Measurements from ENCODE around the gene SAFB. TPM values are rescaled to one million over a fixed set of nuclear protein-coding genes. Genes with fewer than 3 reads are reported as not detected.

The SAFB gene
- total and polyA plus RNA-seq, 7 donors = 51.3 to 88.9 (median 62.1) TPM

DNA sequence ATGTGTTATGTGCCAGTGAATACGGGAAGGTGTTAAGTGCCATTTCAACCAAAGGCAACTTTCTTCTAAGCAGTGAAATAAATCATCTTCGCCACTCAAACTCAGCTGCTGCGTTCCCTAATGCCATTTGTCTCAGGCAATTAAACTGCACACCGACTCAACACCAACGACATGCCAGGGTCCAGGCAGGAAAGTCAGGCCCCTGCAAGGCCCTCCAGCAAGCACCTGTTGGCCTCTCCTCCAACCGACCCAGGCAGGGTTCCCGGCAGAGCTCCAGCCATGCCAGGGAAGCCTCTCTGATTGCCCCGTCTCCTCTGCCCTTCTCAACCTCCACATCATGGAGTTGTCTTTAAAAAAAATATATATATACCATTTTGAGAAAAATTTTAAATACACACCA is 22.1 kb upstream of the SAFB start:
- intact Hi-C loops (cut with DNase I) = no loop called here
- H3K27me3 ChIP-seq (ENCODE audit: insufficient read depth in 3 of 3, low read length in 2 of 3) = no peaks in the 10 kb centered on the region
- TF ChIP-seq, protein P1, sequence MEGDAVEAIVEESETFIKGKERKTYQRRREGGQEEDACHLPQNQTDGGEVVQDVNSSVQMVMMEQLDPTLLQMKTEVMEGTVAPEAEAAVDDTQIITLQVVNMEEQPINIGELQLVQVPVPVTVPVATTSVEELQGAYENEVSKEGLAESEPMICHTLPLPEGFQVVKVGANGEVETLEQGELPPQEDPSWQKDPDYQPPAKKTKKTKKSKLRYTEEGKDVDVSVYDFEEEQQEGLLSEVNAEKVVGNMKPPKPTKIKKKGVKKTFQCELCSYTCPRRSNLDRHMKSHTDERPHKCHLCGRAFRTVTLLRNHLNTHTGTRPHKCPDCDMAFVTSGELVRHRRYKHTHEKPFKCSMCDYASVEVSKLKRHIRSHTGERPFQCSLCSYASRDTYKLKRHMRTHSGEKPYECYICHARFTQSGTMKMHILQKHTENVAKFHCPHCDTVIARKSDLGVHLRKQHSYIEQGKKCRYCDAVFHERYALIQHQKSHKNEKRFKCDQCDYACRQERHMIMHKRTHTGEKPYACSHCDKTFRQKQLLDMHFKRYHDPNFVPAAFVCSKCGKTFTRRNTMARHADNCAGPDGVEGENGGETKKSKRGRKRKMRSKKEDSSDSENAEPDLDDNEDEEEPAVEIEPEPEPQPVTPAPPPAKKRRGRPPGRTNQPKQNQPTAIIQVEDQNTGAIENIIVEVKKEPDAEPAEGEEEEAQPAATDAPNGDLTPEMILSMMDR (IDR thresholded peaks at IDR 0.05) = no peak
- no peak overlapping the region for H3K27ac ChIP-seq
- WGBS, 3 donors = 32 to 44% (median 32%) methylated on average over 8 of the region's 8 CpGs
- ATAC-seq = peak in 2 of 4 donors; percentile 39 to 57
- peak in 1 of 2 donors; percentile 44 for DNase-seq
- H3K4me1 ChIP-seq = no peaks in the 10 kb centered on the region
- H3K9me3 ChIP-seq = no peaks in the 10 kb centered on the region
- H3K4me3 ChIP-seq = no peak overlapping the region
- peaks cover 29 to 96% of the 10 kb centered on the region in 2 donors for H3K36me3 ChIP-seq (ENCODE audit: insufficient read depth in 1 of 2, low read depth in 1 of 2)

DNA sequence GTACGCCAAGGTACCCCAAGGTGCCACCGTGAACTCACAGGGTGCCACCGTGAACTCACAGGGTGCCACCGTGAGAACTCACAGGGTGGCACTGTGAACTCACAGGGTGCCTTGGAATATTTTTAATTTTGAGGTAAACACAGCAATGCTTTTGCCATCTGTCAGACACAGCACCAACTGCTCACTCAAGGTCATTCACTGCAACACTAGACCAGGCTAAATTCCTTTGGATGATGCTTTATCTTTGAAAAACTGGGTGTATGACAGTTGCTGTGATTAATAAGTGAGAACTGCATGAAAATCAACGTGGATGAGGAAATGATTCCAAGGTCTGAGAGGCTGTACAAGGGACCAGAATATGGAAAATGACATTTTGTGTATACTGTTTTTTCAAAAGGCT is 19.3 kb upstream of the SAFB start:
- TF ChIP-seq, protein P1 (IDR thresholded peaks at IDR 0.05) = no peak
- no peak overlapping the region for H3K4me3 ChIP-seq
- no peaks in the 10 kb centered on the region for H3K4me1 ChIP-seq
- H3K36me3 ChIP-seq (ENCODE audit: insufficient read depth in 1 of 2, low read depth in 1 of 2) = peaks cover 29 to 96% of the 10 kb centered on the region in 2 donors
- no peaks in the 10 kb centered on the region for H3K9me3 ChIP-seq
- WGBS, 3 donors = 82 to 89% (median 83%) methylated on average over 5 of the region's 5 CpGs
- no peak for ATAC-seq
- H3K27ac ChIP-seq = no peak overlapping the region
- no peaks in the 10 kb centered on the region for H3K27me3 ChIP-seq (ENCODE audit: insufficient read depth in 3 of 3, low read length in 2 of 3)
- DNase-seq = peak in 1 of 2 donors; percentile 22
- intact Hi-C loops (cut with DNase I) = no loop called here

DNA sequence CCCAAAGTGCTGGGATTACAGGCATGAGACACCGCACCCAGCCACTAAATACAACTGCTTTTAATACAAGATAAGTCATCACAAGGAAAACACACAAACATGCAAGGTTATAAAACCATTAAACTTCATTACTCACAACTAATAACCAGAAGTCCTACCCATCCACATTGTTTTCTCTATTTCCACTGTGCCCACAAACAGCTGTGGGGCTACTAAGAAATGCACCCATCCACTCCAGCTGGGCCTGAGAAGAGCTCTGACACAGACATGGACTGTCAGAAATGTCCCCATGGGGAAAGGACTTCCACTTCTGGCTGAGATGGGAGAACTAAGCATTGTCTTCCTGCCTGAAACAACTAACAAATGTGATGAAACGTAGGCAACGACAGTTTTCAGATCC is 17.5 kb upstream of the SAFB start:
- Histone ChIP-seq H3K4me3 (no peak overlapping the region), H3K4me1 (no peaks in the 10 kb centered on the region), H3K27ac (no peak overlapping the region), H3K9me3 (no peaks in the 10 kb centered on the region), H3K27me3 (ENCODE audit: insufficient read depth in 3 of 3, low read length in 2 of 3) (no peaks in the 10 kb centered on the region), H3K36me3 (ENCODE audit: insufficient read depth in 1 of 2, low read depth in 1 of 2) (peaks cover 27 to 96% of the 10 kb centered on the region in 2 donors)
- TF ChIP-seq, protein P1 (IDR thresholded peaks at IDR 0.05) = no peak
- DNase-seq (no peak), ATAC-seq (no peak)
- 81 to 89% (median 85%) methylated on average over 3 of the region's 3 CpGs for WGBS, 3 donors
- intact Hi-C loops (cut with DNase I) = no loop called here

DNA sequence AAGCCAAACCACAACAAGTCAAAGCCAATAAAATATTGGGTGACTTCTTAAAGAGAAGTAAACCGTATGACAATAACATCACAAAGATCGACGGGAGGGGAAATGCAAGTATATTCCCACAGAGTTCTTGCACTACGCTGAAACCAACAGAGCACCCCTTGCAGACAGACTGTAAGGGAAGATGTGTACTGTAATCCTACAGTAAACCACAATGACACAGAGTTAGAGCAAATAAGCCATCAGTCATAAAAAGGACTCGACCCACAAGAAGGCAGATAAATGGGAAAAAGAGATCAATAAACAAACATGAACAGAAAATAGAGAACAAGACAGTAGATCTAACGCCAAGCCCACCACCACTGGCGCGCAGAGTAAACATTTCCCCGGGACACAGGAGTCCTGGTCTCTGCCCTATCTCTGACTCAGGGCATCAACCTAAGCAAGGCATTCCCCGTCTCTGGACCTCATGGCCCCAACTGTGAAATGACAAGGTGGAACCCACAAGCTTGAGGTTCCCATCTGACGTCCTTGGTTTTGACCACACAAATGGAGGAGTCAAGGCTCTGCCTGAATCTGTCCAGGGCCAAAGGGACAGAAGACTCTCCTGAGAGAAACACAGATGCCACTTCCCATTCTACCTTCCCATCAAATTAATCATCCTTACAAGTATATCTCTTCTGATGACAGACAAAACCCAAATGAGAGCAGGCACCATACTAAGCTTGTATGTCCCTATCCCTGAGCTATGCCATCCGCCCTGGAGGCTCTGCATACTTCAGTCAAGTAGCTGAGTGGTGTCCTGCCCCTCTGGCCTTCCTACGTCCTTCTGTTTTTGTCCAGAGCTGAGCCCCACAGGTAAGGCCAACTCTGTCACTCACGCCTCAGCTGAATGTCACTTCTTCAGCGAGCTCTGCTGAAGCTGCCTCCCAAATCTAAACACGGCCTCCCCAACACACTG is 15.3 kb upstream of the SAFB start:
- H3K4me1 ChIP-seq = no peaks in the 10 kb centered on the region
- no peak overlapping the region for H3K4me3 ChIP-seq
- H3K9me3 ChIP-seq = no peaks in the 10 kb centered on the region
- peak overlapping the region; percentile 36 for H3K27ac ChIP-seq
- peaks cover 32 to 93% of the 10 kb centered on the region in 2 donors for H3K36me3 ChIP-seq (ENCODE audit: insufficient read depth in 1 of 2, low read depth in 1 of 2)
- ATAC-seq = peak; percentile 71 to 75 (median 72)
- WGBS, 3 donors = 91 to 93% (median 91%) methylated on average over 16 of the region's 16 CpGs
- no peaks in the 10 kb centered on the region for H3K27me3 ChIP-seq (ENCODE audit: insufficient read depth in 3 of 3, low read length in 2 of 3)
- intact Hi-C loops (cut with DNase I) = no loop called here
- TF ChIP-seq, protein P1 (IDR thresholded peaks at IDR 0.05) = no peak
- DNase-seq = peak in 1 of 2 donors; percentile 27

Measured in psoas muscle (tissue), 8 donors.